IMR-90 (cell line): Measurements from ENCODE around the gene VEPH1.

ENCODE experiments used
- BHLHE40 ChIP-seq: fragments of 150-350 bp; IDR thresholded peaks from 2 replicates; pipeline ENCODE4 v1.6.1; 2016; ENCODE audit warnings: mild to moderate bottlenecking, low read depth, low read length
- CHD1 ChIP-seq: IDR thresholded peaks from 2 replicates; pipeline ENCODE4 v1.6.1; 2012; ENCODE audit warnings: low read depth, low read length, improper control_type of control experiment
- CTCF ChIP-seq: conservative IDR thresholded peaks from 2 replicates; pipeline ENCODE4 v1.5.1; 2012; ENCODE audit warnings: mild to moderate bottlenecking, low read depth, low read length, improper control_type of control experiment
- FOS ChIP-seq: fragments of 150-350 bp; IDR thresholded peaks from 2 replicates; pipeline ENCODE4 v1.6.1; 2016; ENCODE audit warnings: low read depth, low read length
- MAFK ChIP-seq: IDR thresholded peaks from 2 replicates; pipeline ENCODE4 v1.6.1; 2012; ENCODE audit warnings: low read depth, low read length, improper control_type of control experiment
- MXI1 ChIP-seq: IDR thresholded peaks from 2 replicates; pipeline ENCODE4 v1.6.1; 2012; ENCODE audit warnings: low read depth, mild to moderate bottlenecking, low read length, moderate library complexity, borderline replicate concordance
- POLR2A ChIP-seq: IDR thresholded peaks from 2 replicates; pipeline ENCODE4 v1.6.1; 2012; ENCODE audit warnings: mild to moderate bottlenecking, low read depth, low read length
- RAD21 ChIP-seq: IDR thresholded peaks from 2 replicates; pipeline ENCODE4 v1.6.1; 2012; ENCODE audit warnings: low read length, improper control_type of control experiment
- RFX5 ChIP-seq: IDR thresholded peaks from 2 replicates; pipeline ENCODE4 v1.8.0; 2012; ENCODE audit warnings: low read depth, mild to moderate bottlenecking, low read length, moderate library complexity
- SMC3 ChIP-seq: fragments of 150-350 bp; IDR thresholded peaks from 2 replicates; pipeline ENCODE4 v1.6.1; 2016; ENCODE audit warnings: low read depth, mild to moderate bottlenecking, antibody characterized with exemption, low read length, moderate library complexity
- USF2 ChIP-seq: fragments of 150-350 bp; IDR thresholded peaks from 2 replicates; pipeline ENCODE4 v1.6.1; 2017; ENCODE audit warnings: mild to moderate bottlenecking, antibody characterized with exemption, low read length, low read depth
- TF ChIP-seq, protein P1 (sequence below): fragments of 150-350 bp; IDR thresholded peaks from 2 replicates; pipeline ENCODE4 v1.6.1; 2016; ENCODE audit warnings: low read depth, mild to moderate bottlenecking, low read length, moderate library complexity, borderline replicate concordance

- TF ChIP-seq MAFK: no peak
- no peak for TF ChIP-seq RAD21
- TF ChIP-seq CTCF: no peak
- no peak for TF ChIP-seq CHD1
- TF ChIP-seq POLR2A: no peak
- TF ChIP-seq USF2: no peak
- TF ChIP-seq, protein P1, sequence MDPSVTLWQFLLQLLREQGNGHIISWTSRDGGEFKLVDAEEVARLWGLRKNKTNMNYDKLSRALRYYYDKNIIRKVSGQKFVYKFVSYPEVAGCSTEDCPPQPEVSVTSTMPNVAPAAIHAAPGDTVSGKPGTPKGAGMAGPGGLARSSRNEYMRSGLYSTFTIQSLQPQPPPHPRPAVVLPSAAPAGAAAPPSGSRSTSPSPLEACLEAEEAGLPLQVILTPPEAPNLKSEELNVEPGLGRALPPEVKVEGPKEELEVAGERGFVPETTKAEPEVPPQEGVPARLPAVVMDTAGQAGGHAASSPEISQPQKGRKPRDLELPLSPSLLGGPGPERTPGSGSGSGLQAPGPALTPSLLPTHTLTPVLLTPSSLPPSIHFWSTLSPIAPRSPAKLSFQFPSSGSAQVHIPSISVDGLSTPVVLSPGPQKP: no peak
- no peak for TF ChIP-seq MXI1
- TF ChIP-seq SMC3: no peak
- TF ChIP-seq FOS: no peak
- no peak for TF ChIP-seq RFX5
- TF ChIP-seq BHLHE40: no peak
Observed at GRCh38 chr3:157259825-157260224, 243.4 kb downstream of the VEPH1 start.
